ENCODE data around the gene GREB1.

Gene GREB1

DNA sequence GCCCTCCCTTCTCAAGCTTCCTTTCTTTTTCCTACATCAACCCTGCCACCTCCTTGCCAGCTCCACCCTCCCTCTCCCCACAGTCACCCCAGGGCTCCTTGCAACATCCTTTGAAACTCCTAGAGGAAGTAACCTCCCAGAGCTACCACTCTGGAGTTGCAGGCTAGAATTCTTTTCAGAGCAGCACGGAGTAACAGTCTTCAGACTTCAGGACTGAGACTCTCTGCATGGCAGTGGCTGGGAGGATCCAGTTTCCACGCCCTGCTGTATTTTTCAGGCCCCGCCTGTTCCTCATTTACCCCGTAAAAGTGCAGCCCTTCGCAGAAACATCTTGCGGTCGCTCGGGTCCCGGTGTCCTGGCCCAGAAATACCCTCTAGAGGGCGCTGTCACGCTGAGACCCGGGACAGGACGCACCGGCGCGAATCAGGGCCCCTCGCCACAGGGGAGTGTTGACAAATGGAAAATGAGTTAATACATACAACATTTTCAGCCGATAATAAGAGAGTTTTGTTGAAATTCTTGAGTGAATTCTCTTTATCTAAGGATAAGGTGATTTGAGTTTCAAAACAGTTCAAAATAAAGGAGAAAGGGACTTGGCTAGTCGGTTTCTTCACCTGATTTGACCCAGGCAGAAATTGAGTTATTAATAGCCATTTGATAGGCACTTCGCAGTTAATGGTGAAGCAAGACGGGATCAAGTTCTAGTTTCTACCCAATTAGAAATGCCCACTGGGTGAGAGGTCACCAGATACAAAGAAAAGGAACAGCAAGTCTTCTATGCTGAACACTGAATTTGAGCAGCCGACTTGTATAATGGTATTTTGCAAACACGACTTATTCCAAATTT lies 154.6 kb downstream of the GREB1 start:
- DNase-seq: peak; percentile 72

GRCh38 chr2:11691076-11691660 lies 157.3 kb downstream of the GREB1 start:
- no peak for DNase-seq
